Lung (tissue), 12 donors: ENCODE data around the gene PDGFD. TPM values are rescaled to one million over a fixed set of nuclear protein-coding genes. Genes with fewer than 3 reads are reported as not detected.

Experiments used
- ATAC-seq: fragments of 200-7000 bp; cut with Tn5 transposase; one replicate; pipeline ENCODE4 v1.9.1; 2020; ENCODE audit warnings: moderate number of reproducible peaks; ENCODE audit not compliant: insufficient read depth, low FRiP score
- DNase-seq, 3 donors: peaks; one replicate each; pipeline ENCODE4 v3.0.0-alpha.2; 2013 to 2017
- H3K27ac ChIP-seq, 2 donors: one replicate each; pipeline ENCODE4 v1.5.1; 2013; ENCODE audit warnings: mild to moderate bottlenecking in 2 of 2, moderate library complexity in 2 of 2, control low read depth in 1 of 2, inconsistent platforms in 1 of 2, low read depth in 1 of 2, low read length in 1 of 2
- H3K27me3 ChIP-seq, 3 donors: one replicate each; pipeline ENCODE4 v1.5.1; 2013; ENCODE audit warnings: low read length in 2 of 3; ENCODE audit not compliant: control insufficient read depth in 3 of 3, insufficient read depth in 3 of 3
- H3K36me3 ChIP-seq, 4 donors: one replicate each; pipeline ENCODE4 v1.5.1; 2013; ENCODE audit warnings: low read length in 4 of 4, mild to moderate bottlenecking in 1 of 4, moderate library complexity in 1 of 4; ENCODE audit not compliant: control insufficient read depth in 4 of 4, insufficient read depth in 4 of 4
- H3K4me1 ChIP-seq, 5 donors: one replicate each; pipeline ENCODE4 v1.5.1; 2013; ENCODE audit warnings: low read length in 5 of 5, mild to moderate bottlenecking in 2 of 5, moderate library complexity in 1 of 5; ENCODE audit not compliant: control insufficient read depth in 5 of 5, insufficient read depth in 5 of 5
- H3K4me3 ChIP-seq: one replicate; pipeline ENCODE4 v1.5.1; 2013; ENCODE audit warnings: mild to moderate bottlenecking, control low read depth, moderate library complexity
- H3K9ac ChIP-seq, 2 donors: one replicate each; pipeline ENCODE4 v1.5.1; 2013; ENCODE audit warnings: low read length in 2 of 2, control low read depth in 1 of 2; ENCODE audit not compliant: insufficient read depth in 1 of 2
- H3K9me3 ChIP-seq, 4 donors: one replicate each; pipeline ENCODE4 v1.5.1; 2013; ENCODE audit warnings: low read length in 3 of 4, mild to moderate bottlenecking in 1 of 4, moderate library complexity in 1 of 4; ENCODE audit not compliant: control insufficient read depth in 4 of 4, insufficient read depth in 3 of 4
- CTCF ChIP-seq: IDR thresholded peaks from 2 replicates; pipeline ENCODE4 v1.5.1; 2012; ENCODE audit warnings: mild to moderate bottlenecking; ENCODE audit errors: control extremely low read depth, extremely low read depth
- WGBS, 2 donors: extraction: QIAGEN DNeasy Blood & Tissue Kit; methylation state at CpG; one replicate each; pipeline ENCODE4 v1.1.7; 2013; 5-methylcytosine and 5-hydroxymethylcytosine counted together
- polyA plus RNA-seq, 2 donors: library from polyadenylated mRNA; stranded (reverse); fragments of 200-250 nt; gene quantifications; one replicate each; pipeline ENCODE4 v1.2.1, GENCODE V29; 2013
- total RNA-seq, 2 donors: library from RNA; depleted of rRNA in 1 of 2; stranded (reverse); fragments of >200 nt in 1 of 2; gene quantifications; one replicate each; pipeline ENCODE4 v1.2.1, GENCODE V29; 2014 to 2021
- donor health status: control.
- donor health status: control.
- donor health status: Bipolar disorder and iron deficiency.
- donor health status: healthy.
- donor health status: DM: yes; HTN: yes; CAD: no.

PDGFD gene
- total and polyA plus RNA-seq, 4 donors = 0.71 to 10.6 (median 1.4) TPM

DNA sequence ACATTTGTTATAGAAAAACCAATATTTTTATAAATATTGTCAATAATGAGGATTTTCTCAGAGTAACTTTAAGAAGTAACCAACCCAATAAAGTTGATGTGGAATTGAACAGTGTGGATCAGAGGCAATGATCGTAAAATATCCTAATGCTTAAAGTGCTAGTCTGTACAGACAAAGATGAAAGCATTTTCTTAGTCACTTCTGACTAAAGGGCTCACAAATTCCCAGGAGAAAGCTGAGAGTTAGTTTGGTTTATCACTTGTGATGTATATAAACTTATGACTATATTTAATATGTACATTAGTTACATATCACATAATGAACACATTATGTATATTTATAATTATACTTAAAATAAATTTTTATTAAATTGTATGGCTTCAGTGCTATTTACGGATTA is 152.9 kb downstream of the PDGFD start:
- 80 to 84% methylated on average over 2 of the region's 2 CpGs for WGBS, 2 donors

DNA sequence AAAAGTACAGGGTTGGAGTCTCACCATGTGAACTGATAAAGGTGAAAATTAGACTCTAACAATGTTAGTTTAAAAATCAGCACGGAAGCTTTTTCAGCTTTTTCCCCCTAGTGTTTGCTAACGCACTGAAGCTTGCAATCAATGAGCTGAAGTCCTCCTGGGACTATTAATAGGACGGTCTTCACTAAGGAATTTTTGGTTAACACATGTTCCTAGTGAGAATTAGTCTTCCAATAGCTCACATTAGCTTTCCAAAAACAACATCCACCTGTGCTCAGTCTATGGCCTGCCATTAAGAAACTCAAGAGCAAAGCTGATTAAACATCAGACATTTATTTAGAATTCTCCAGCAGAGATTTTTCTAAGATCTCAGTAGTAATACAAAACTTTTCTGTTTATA is 154.2 kb downstream of the PDGFD start:
- ATAC-seq = no peak
- no peaks in the 10 kb centered on the region for H3K9me3 ChIP-seq
- no peak for TF ChIP-seq CTCF

More for the DNA sequence above, 152.9 kb downstream of the PDGFD start:
- Histone ChIP-seq H3K4me3 (no peak overlapping the region), H3K4me1 (peaks cover 0 to 7% (median 0%) of the 10 kb centered on the region in 5 donors), H3K9me3 (no peaks in the 10 kb centered on the region), H3K9ac (no peak overlapping the region), H3K27ac (no peak overlapping the region), H3K36me3 (no peaks in the 10 kb centered on the region), H3K27me3 (no peaks in the 10 kb centered on the region)
- ATAC-seq (no peak), DNase-seq (no peak)
- no peak for TF ChIP-seq CTCF

DNA sequence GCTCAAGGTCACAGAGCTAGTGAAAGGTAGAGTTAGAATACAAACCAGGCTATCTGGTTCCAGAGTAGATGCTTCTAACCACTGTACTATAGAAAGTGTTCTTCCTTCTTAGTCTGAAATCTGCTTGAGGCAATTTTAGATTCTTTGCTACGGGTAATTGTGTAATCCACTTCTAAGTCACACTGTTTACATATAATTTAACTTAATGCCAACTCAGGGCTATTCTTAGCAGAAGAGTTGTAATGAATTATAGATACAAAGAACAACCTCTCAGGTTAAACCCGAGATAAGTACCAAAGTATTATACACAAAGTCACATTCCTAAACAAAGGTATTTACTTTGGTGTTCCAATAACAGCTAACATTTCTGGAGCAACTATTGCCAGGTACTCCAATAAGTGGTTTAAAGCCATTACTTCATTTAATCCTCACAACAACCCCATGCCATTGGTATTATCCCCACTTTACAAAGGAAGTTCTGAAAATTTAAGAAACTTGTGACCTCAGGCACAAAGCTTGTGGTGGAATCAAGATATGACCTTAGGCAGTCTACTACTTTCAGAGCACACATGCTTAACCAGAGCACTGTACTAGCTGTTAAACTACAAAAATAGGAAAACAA is 158.6 kb downstream of the PDGFD start:
- Histone ChIP-seq H3K4me1 (peaks cover 0 to 7% (median 0%) of the 10 kb centered on the region in 5 donors), H3K27ac (no peak overlapping the region), H3K36me3 (no peaks in the 10 kb centered on the region), H3K4me3 (no peak overlapping the region), H3K9ac (no peak overlapping the region), H3K27me3 (no peaks in the 10 kb centered on the region), H3K9me3 (no peaks in the 10 kb centered on the region)
- 24 to 39% methylated on average over 2 of the region's 2 CpGs for WGBS, 2 donors
- TF ChIP-seq CTCF = no peak
- peak in 1 of 3 donors; percentile 55 for DNase-seq
- peak; percentile 55 for ATAC-seq

More for the DNA sequence above, 154.2 kb downstream of the PDGFD start:
- Histone ChIP-seq H3K4me3 (no peak overlapping the region), H3K4me1 (peaks cover 0 to 7% (median 0%) of the 10 kb centered on the region in 5 donors), H3K36me3 (no peaks in the 10 kb centered on the region), H3K27ac (no peak overlapping the region), H3K27me3 (no peaks in the 10 kb centered on the region), H3K9ac (no peak overlapping the region)
- 57 to 73% methylated on average over 3 of the region's 3 CpGs for WGBS, 2 donors
- DNase-seq = no peak

DNA sequence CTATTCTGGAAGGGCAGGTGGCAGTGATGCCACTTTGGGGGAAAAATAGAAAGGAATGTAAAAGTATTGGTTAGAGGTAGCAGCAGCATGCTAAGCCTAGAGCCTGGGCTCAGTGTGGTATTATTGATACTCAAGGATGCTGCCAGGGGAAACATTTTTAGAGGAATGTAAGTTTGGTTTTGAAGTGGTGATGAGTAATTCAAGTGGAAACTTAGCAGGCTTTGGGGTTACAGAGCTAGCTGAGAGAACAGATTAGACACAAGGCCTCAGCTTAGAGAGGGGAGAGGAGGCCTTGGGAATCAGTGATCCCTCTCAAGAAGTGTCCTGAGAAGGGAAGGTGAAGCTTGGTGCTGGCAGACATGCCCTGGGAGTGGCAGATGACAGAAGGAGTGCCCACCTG is 160.5 kb downstream of the PDGFD start:
- no peaks in the 10 kb centered on the region for H3K4me1 ChIP-seq
- no peak overlapping the region for H3K27ac ChIP-seq
- no peaks in the 10 kb centered on the region for H3K9me3 ChIP-seq
- no peak for DNase-seq
- H3K9ac ChIP-seq = no peak overlapping the region
- H3K4me3 ChIP-seq = no peak overlapping the region
- ATAC-seq = no peak
- no peaks in the 10 kb centered on the region for H3K27me3 ChIP-seq
- H3K36me3 ChIP-seq = no peaks in the 10 kb centered on the region
- TF ChIP-seq CTCF = no peak
